Gastrocnemius medialis (tissue), 4 donors: Measurements from ENCODE around the gene SLC50A1.

Experiments
- POLR2A ChIP-seq, 2 donors: fragments of 450-650 bp; IDR thresholded peaks; one replicate each; pipeline ENCODE4 v1.6.1; 2017; ENCODE audit warnings: antibody characterized with exemption in 2 of 2, mild to moderate bottlenecking in 2 of 2, moderate library complexity in 2 of 2
- TF ChIP-seq, protein P1 (sequence below), 5 experiments: fragments of 450-650 bp in 3 of 5; fragments of 200-600 bp in 2 of 5; sonication (generic) in 2 of 5; IDR thresholded peaks in 4 of 5; conservative IDR thresholded peaks in 1 of 5; 1 replicate in 4 of 5; 2 replicates in 1 of 5; pipeline ENCODE4 v1.5.1; 2016 to 2019; ENCODE audit warnings: antibody characterized with exemption in 5 of 5, mild to moderate bottlenecking in 3 of 5, moderate library complexity in 3 of 5

GRCh38 chr1:155182052-155182550 lies 46.4 kb downstream of the SLC50A1 start:
- TF ChIP-seq, protein P1, sequence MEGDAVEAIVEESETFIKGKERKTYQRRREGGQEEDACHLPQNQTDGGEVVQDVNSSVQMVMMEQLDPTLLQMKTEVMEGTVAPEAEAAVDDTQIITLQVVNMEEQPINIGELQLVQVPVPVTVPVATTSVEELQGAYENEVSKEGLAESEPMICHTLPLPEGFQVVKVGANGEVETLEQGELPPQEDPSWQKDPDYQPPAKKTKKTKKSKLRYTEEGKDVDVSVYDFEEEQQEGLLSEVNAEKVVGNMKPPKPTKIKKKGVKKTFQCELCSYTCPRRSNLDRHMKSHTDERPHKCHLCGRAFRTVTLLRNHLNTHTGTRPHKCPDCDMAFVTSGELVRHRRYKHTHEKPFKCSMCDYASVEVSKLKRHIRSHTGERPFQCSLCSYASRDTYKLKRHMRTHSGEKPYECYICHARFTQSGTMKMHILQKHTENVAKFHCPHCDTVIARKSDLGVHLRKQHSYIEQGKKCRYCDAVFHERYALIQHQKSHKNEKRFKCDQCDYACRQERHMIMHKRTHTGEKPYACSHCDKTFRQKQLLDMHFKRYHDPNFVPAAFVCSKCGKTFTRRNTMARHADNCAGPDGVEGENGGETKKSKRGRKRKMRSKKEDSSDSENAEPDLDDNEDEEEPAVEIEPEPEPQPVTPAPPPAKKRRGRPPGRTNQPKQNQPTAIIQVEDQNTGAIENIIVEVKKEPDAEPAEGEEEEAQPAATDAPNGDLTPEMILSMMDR (IDR thresholded peaks at IDR 0.05 in 4 of 5, conservative IDR thresholded peaks at IDR 0.05 in 1 of 5) = no peak
- no peak for TF ChIP-seq POLR2A (IDR thresholded peaks at IDR 0.05)
